Epidermal melanocyte (primary cell): ENCODE results near the gene PTPRJ.
A peak's percentile ranks its signal among the peaks of the same experiment; 100 is the strongest.

Experiments
- DNase-seq: peaks from one replicate; pipeline ENCODE4 v3.0.0; 2011; ENCODE audit warnings: low spot score; ENCODE audit not compliant: insufficient read length

PTPRJ gene

DNA sequence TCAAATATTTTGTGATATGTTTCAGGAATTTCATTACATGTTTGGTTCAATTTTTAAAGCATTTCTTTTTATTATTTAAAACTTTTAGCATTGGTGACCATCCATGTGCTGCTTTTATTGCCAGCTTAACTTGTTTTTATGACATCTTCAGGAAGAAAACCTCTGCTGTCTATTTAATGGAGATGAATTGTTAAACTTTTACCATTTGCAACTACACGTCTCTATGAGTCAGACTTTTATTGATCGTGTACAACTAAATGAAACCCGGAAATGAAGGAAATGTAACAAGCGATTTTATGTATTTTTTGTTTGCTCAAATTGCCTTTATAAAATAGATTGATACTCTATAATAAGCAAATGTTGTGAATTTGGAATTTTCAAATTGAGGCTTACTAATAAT lies 113.0 kb downstream of the PTPRJ start:
- DNase-seq = no peak

DNA sequence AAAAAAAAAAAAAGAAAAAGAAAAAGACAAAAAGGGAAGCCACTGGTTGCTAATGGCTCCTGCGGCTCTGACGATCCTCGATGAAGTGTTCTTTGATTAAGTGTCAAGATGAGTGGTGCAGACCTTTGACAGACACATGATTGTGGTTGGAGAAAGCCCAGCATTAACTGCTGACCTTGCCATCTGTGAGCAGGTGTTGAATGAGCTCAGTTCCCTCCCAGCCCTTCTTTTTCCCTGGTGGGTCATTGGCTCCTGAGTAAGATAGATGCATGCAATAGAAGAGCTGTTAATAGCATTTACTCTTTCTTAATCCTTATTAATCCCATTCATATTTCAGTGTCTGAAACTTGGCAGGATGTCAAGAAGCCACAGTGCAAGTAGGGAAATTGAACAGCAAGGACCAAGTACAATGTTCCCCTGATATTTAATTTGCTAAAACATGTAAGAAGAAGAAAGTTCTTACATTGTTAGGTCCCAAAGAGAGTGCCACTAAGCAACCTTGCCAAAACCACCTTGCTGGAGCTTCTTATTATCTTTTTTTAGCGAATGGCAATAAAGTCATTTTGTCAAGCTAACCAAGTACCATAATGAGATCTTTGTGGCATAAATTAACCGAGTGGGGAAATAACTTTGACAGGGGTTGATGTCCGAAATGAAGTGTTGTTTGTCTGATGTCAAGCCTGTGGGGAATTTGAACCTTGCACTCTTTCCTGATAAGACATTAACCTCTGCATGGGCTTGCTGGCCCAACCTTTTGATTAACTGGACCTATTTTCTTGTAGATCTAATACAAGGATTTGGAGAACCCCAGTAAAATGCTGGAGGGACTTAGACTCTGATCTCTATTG lies 113.7 kb downstream of the PTPRJ start:
- no peak for DNase-seq

DNA sequence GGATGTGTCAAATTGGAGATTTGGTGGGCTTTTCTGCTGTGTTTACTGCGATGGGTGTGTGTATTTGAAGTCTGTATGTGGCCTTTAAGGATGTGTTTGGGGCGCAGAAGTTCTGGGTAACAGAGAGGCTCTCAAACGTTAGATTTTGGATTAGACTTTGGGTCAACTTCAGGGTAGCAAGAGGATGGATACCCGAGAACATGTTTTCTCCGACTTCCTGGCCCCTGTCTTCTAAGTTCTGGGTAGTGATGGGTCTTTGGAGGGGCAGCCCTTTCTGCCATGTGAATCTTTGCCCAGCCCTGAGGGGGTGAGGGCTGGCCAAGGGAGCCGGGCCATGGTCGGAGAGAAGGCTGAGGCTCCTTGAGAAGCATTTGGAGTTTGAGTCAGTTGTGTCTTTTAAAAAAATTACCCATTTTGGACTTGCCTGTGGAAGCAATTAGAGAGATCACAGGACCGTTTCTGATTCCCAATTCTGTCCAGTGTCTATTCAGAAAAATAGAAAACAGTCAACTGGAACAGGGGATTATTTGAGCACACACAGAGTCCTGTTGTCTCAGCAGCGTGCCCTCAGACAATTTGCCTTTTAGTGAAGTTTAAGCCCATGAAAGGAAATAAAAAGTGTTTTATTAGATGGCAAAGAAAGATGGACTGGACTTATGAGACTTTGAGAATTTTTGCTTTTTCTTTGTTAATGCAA lies 114.4 kb downstream of the PTPRJ start:
- peak; percentile 43 for DNase-seq

DNA sequence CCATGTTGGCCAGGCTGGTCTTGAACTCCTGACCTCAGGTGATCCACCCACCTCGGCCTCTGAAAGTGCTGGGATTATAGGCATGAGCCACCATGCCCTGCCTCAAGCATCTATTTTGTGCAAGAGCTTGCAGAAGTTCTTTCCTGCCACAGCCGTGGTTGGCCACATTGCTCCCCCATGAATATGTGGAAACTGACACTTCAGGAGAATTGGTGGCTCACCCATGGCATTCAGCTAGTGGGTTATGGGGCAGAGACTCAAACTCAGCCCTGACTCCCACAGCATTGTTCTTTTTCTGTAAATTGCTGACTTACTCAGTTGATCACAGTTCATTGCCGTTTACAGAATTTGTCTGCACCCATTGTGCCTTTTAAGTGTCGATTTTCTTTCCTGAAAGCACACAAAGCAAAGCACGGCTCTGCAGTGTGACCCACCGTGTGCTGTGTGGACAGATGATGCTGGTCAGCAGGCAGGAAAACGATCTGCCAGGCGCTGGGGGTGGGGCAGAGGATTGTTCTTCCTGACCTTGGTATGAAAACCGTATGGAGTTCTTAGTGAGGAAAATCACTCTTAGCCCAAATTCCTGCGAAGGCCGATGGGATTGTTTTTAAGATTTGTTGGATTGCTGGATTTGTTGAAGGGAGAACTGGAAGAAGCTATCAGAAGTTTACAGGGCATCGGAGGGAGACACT lies 115.6 kb downstream of the PTPRJ start:
- no peak for DNase-seq

DNA sequence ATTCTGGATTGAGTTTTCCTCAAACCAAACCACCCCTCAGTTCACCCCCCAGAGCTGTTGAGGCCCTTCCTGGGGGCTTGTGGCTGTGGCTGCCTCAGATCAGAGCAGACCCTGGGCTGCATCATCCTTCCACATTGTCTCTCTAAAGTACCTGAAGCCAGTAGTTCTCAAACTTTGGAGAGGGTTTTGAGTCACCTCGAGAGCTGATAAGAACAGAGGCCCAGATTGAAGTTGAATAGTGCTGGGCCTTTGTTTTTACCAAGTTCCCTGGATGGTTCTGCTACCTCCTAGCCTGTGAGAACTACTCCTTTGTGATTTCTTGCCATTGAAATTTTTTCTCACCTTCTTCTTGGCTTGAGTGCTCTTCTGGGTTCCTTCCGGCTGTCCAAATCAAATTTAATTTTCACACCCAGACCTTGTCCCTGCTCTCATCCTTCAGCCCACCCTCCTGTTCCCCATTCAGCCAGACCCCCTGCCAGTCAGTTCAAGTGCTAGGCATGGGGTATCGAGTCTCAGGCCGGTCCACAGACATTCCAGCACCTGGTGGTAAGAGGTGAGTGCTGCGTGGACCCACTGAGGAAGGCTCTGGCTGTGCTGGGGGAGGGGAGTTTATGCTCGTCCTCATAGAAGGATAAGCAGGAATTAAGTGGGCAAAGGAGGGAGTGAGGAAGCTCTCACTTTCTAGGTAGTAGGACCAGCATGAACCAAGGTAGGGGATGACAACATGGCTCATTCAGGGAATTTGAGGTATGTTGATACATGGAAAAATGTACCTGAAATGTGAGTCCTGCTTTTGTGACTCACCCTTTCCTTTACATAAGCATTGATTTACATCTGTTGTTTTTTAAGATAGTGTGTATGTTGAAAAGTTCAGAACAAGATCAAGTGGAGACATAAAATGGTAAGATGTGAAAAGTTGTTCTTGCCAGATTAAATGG lies 116.5 kb downstream of the PTPRJ start:
- no peak for DNase-seq

DNA sequence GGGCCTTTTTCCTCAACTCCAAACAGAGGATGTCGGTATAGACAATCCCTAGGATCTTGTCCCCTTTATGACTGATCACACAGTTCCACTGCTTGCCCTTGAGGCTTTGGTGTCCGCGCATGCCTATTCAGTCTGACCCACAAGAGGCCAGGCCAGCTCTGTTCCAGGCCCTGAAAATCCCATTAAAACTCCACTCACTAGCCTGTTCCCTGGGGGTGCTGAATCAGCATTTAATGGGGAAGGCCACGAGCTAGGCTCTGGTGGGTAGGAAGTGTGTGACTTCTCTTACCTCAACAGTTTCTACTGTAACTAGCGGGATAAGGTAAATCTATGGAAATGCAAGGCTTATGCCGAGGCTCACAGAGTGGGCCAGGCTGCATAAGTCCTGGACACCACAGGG lies 117.7 kb downstream of the PTPRJ start:
- no peak for DNase-seq

DNA sequence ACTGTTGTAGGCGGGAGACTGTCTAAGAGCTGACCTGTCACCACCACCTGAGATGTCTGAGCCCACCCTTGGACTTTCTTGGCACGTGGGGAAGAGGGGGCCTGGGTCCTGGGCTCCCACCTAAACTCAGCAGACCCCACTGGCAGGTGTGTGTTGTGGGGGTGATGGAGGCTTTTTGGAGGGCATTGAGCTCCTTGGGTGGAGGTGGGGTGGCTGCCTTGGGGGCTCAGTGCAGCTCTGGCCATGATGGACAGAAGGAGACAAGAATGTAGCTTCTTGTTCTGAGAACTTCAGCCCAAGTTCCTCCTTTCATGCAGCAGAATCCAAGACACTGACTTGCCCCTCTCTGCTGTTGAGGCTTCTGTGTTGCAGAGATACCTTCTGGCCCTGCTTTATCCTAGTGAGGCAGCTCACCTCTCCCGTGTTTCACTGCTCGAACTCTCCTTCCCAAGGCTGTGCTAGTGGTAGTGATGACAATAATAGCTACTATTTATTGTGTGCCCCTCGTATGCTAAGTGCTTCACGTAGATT lies 119.6 kb downstream of the PTPRJ start:
- no peak for DNase-seq

DNA sequence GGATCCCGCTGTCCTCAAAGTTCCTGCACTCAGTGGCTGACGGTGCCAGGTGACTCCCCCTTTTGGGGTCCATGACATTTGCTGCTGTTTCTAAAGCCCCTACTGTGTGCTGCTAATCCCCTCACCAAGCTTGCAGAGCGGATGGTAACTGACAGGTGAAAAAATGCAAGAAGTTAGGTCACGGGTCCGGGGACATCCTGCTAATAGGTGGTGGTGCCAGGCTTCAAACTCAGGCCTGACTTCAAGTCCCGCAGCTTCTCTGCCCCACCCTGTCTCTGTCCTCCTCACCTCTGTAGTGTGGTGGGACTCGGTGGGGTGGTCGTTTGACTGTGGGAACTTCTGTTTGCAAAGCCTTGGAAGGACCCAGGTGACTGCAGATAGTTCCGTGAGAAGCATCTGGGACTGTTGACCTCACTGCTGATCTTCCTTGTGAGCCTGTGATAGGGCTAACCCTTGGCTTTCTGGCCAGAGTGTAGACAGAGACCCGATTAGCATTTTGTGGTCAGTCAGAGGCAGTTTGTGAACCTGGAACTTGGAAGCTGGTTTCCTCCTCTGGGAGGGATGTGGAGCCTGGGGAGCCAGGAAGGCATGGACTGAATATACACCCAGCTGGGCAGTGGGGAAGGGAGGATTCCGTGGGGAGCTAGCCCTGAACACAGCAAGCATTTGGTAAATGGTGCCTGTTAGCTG lies 120.8 kb downstream of the PTPRJ start:
- no peak for DNase-seq

DNA sequence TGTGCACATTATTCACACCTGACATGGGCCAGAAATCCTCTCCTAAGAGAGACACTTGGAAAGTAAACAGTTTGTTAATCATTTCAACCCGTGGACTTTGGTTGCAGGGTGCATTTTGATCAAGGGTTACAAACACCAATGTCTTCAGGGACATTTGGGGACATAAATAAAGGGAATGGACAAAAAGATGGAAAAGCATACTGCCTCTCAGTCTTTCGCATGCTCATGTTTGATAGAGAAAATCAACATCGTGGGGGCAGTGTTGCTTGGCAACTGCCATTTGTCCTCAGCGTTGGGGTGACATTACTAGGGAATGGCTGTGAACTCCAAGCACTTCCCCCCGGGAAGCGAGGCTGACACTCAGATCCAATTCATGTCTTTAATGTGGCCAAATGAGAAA lies 121.6 kb downstream of the PTPRJ start:
- DNase-seq = no peak

DNA sequence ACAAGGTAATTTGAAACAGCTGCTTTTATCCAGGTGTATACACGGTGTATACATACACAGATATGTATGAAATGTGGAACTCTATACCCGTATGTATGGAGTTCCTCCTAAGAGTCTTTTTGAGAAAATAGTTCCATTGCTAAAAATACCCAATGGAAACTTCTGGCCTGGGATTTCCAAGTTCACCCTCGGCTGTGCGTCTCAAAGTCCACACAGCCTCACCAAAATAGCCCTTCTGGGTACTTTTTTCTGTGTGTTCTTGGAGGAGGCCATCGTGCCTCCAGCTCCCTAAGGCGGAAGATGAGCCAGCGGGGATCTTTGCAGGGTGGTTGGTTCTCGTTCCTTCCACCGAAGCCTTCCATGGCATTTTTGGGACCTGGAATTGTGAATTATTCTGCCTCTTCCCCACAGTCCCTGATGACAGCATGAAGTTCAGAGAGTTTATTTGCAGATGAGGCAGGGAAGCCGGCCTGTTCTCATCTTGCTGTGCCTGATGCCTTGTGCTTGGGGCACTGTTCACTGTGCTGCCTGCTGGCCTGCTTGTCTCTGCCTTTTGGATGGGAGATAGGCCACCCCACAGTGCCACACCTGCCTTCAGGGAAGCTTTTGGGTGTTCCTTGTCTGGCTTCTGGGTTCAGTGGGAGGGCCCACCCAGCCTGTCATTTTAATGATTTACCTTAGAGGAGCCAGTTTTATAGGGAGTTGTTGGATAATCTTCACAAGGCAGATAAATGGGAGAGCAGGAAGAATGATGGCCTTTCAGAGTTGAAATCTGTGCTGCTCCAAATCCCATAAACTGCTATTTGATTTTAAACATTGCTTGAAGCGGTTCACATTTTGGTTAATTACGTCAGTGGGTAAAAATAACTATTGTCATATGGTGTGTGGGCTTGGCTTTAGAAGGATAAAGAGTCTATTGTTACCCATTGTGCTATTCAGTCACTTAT lies 123.5 kb downstream of the PTPRJ start:
- peak; percentile 46 for DNase-seq

DNA sequence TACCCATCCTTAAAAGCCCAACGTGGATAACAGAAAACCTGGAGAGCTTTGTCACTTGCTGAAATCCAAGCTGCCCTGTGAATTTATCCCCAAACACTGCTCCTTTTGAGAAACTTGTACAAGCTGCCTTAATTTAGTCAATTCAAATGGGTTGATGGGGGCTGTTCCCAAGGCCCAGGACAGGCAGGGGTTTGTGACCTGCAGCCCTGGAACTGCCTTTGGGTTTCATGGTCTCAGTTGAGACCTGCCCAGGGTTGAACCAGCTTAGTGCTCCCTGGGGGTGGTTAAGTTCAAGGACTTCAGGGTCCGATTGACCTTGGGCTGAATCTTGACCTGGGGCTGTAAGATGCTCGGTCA lies 124.2 kb downstream of the PTPRJ start:
- no peak for DNase-seq

DNA sequence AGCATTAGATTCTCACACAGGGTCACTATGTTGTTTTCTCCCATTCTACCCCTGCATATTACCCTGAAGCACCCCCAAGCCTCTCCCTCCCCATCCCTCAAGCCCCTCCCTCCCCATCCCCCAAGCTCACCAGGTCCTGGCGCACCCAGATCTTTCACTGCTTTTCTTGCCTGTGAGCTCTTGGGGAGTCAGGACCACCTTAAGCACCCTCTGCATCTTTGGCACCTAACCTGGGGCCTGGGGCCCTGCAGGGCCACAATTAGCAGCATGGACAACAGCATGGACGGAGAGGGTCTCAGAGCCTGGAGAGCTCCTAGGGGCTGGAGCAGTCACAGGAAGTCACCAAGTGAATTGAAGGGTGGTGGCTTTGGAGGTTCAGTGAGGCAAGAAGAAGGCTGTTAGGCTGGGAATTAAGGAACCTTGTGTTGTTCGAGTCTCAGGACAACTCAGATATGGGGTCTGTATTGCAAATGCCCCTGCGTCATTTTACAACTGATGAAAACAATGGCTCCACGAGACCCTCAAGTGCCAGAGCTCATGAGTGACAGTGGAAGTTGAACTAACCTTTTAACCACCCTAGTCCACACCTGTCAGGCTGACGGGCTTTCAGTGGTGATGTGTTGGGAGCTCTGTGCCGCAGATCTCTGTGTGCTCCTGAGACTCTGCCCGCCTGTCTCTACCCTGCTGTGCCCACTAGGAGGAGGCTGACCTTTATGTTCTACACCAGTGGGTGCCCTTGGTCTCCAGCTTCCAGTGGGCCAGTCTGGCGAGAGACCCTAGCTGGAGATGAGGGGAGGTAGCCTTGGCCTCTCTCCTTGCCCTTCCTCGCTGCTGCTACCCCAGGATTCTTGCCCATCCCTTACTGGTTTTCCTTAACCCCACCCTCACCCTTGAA lies 125.0 kb downstream of the PTPRJ start:
- no peak for DNase-seq

DNA sequence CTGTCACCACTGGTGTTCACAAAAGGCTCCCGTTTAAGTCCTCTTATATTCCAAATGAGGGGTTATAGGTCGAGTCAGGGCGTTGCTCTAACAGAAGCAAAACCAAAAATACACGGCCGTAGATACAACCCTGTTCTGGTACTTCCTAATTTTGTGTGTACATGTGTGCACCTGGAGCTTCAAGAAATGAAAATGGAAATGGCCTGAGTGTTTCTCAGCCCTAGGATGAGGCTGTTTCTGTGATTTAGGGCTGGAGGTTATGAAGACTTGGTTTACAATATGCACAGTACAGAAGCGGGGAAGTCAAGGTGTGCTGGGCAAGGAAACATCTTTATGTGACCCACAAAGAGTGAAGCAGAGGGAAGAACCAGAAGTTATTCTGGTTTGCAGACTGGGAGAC lies 125.8 kb downstream of the PTPRJ start:
- no peak for DNase-seq

DNA sequence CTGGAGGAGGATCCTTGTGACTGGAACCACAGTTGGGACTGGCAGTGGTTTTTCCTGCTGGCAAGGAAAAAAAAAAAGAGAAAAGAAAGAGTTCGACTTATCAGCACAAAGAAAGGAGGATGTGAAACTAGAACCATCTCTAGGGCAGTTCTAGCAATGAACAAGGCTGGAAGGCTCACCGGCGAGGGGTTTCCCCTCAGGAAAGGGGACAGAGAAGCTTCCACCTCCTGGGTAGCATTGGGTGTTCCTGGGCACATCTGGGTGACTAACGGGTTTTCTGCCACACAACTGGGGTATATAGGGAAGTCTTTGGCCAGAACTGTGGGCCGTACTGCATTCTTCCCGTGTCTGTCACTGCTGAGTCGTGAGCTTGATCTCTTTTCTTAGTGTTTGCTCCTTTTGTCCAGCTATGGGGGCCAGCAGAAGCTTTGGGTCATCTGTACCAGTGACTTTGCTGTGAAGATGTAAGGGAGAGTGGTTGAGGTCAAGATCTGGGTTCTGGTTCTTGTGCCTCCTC lies 126.9 kb downstream of the PTPRJ start:
- DNase-seq = no peak

DNA sequence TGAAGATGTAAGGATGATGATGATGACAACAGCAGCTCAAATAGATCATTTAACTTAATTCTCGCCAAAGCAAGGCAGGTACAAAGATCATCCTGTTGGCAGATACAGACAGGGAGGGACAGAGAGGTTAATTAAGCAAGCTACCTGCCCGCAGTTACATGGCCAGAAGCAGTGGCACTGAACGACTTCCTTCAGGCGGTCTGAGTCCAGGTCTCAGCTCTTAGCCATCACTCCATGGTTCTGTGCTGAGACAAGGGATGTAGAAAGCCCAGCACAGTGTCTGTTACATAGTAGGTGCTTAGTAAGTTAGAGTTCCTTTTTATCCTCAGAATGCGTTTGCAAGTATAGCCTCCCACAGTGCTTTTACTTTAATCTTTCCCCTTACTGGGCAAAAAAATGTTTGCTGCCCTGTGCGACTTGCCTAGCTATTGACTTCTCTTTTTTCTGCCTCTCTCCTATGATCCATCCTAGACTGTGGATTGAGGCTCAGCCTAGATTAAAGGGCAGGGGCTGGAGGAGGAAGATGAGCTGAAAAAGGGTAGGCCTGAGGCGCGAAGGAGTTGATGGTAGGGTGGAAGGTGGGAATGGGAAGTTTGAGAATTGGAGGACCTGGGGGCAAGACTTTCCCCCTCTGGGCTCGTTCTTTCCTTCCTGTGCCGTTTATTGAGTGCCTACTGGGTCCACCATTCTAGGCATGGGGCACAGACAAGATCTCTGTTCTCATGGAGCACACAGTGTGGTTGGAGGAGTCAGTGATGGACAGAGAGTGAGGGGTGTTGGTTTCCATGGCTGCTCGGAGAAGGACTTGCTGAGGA lies 128.1 kb downstream of the PTPRJ start:
- no peak for DNase-seq

DNA sequence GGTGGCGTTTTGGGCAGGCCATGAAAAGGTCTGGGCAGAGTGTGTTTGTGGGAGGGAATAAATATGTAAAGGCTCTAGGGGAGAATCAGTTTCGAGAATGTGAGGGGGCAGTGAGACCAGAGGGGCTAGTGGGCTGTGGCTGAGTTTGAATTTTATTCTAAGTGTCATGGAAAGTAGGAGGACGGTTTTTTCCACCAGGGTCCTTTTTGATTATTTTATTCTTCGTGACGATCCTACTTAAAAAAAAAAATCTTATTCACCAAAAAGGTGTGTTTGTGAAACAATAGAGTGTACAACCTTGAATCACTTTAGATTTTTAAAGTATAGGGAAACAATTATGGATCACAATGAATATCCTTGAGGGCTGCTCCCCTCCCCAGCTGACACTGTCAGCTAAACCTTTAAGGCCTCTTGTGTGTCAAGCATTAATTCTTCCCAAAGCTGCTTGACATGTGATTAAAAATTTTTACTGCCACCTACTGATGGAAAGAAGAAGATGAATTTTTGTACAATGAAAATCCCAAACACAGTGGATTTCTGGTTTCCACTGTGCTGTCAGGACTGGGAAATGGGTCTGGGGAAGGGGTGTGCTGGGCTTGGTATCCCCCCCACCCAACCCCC lies 128.8 kb downstream of the PTPRJ start:
- peak; percentile 65 for DNase-seq

DNA sequence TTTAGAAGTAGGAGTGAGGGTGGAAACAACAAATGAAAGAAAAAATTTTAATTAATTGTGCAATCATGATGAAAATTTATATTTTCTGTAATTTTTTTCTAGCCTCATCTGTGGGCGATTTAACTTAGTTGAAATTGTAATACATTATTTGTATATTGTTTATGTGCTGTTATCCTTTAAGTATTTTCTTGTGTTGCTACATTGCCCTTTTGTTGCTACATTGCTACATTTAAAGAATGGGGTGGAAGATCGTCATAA lies 130.1 kb downstream of the PTPRJ start:
- DNase-seq = no peak
